Kidney (tissue), 14 donors: ENCODE results near the gene TANGO2. TPM values are rescaled to one million over a fixed set of nuclear protein-coding genes. Genes with fewer than 3 reads are reported as not detected.

Experiments used
- DNase-seq, 5 donors: peaks; one replicate each; pipeline ENCODE4 v3.0.0-alpha.2; 2013 to 2020
- FAIRE-seq: peaks from 2 replicates; lab custom pipeline; 2012; peaks lifted over from hg19 to GRCh38; lab: Jason Lieb, UNC
- H3K27ac ChIP-seq, 2 donors: one replicate each; pipeline ENCODE4 v1.7.0; 2013; ENCODE audit warnings: low read depth in 2 of 2, low read length in 2 of 2, inconsistent platforms in 1 of 2
- H3K27me3 ChIP-seq: one replicate; pipeline ENCODE4 v1.7.1; 2013; ENCODE audit warnings: low read length, inconsistent platforms; ENCODE audit not compliant: control insufficient read depth, insufficient read depth
- H3K36me3 ChIP-seq, 3 donors: one replicate each; pipeline versions ENCODE4 v1.7.0 to v1.7.1; 2013; ENCODE audit warnings: low read length in 3 of 3, control low read depth in 1 of 3, inconsistent platforms in 1 of 3; ENCODE audit not compliant: insufficient read depth in 3 of 3, control insufficient read depth in 2 of 3
- H3K4me1 ChIP-seq, 3 donors: one replicate each; pipeline versions ENCODE4 v1.7.0 to v1.7.1; 2013; ENCODE audit warnings: low read length in 3 of 3, inconsistent platforms in 1 of 3, low read depth in 1 of 3; ENCODE audit not compliant: control insufficient read depth in 2 of 3, insufficient read depth in 2 of 3
- H3K4me3 ChIP-seq, 3 donors: one replicate each; pipeline versions ENCODE4 v1.7.0 to v1.8.1; 2013; ENCODE audit warnings: low read length in 3 of 3, control low read depth in 1 of 3, inconsistent platforms in 1 of 3
- H3K9ac ChIP-seq, 3 donors: one replicate each; pipeline versions ENCODE4 v1.7.0 to v1.7.1; 2013; ENCODE audit warnings: low read length in 3 of 3, control low read depth in 1 of 3, inconsistent platforms in 1 of 3
- H3K9me3 ChIP-seq, 3 donors: one replicate each; pipeline versions ENCODE4 v1.7.0 to v1.7.1; 2013; ENCODE audit warnings: low read length in 3 of 3, control low read depth in 1 of 3, inconsistent platforms in 1 of 3; ENCODE audit not compliant: control insufficient read depth in 2 of 3, insufficient read depth in 1 of 3
- CTCF ChIP-seq: IDR thresholded peaks from 3 replicates; pipeline ENCODE4 v1.5.1; 2012; ENCODE audit warnings: mild to moderate bottlenecking, moderate library complexity, borderline replicate concordance; ENCODE audit not compliant: insufficient read depth; ENCODE audit errors: extremely low read depth
- intact Hi-C: fragments of 100-400 bp; cut with DNase I; formaldehyde crosslinking; loops from one replicate; pipeline ENCODE4 v1.11.1; 2022
- polyA plus RNA-seq: library from polyadenylated mRNA; stranded (reverse); fragments of 350-450 nt; fragmentation: Illumina TruSeq; extraction: RNeasy Lipid Tissue Mini Kit (QIAGEN cat#74804); gene quantifications from one replicate; pipeline ENCODE4 v1.2.3, GENCODE V29; 2014; ENCODE audit warnings: low read depth, low replicate concordance; ENCODE audit not compliant: insufficient read depth
- total RNA-seq: library from RNA; stranded (reverse); fragmentation: NEBNext Ultra II Directional; extraction: Animal tissue kit (Norgen Biotek cat#: 25700); gene quantifications from one replicate; pipeline ENCODE4 v1.2.1, GENCODE V29; 2021
- donor health status: control.
- donor health status: control.
- donor health status: control.
- donor health status: control.
- donor health status: control.
- donor health status: DM: yes; HTN: yes; CAD: no.
- donor health status: Normal renal cell carcinoma (clear cell type).

Gene TANGO2
- total and polyA plus RNA-seq, 2 donors from 2014 or later, result 27.7 to 37.3 TPM

DNA sequence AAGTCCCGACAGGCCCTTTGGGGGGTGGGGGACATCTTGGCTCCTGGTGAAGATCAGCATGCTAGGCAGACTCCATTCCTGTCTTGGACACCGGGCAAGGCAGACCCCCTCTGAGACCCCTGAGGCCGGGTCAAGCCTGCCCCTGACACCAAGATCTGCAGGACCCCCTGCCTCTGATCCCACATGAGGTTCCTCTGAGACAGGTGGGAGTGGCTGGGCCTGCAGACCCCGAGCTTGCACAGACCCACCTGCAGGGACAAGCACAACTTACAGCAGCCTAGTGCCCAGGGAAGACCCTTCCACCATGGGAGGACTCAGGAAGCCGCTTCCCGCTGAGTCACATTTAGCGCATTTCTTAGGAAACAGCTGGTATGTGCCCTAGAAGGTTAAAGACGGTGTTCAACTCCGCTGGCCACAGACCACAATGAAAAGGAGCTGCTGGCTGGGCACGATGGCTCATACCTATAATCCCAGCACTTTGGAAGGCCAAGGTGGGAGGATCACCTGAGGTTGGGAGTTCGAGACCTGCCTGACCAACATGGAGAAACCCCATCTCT lies 19.8 kb upstream of the TANGO2 start:
- no peak overlapping the region for H3K4me3 ChIP-seq
- intact Hi-C loops, result no loop called here
- DNase-seq (peak in 2 of 5 donors; percentile 11 to 56), FAIRE-seq (no peak)
- no peak overlapping the region for H3K9ac ChIP-seq
- H3K9me3 ChIP-seq, result peaks cover 0 to 3% (median 0%) of the 10 kb centered on the region in 3 donors
- TF ChIP-seq CTCF, result no peak
- no peaks in the 10 kb centered on the region for H3K27me3 ChIP-seq
- H3K27ac ChIP-seq, result peak overlapping the region in 1 of 2 donors; percentile 17
- H3K36me3 ChIP-seq, result no peaks in the 10 kb centered on the region
- H3K4me1 ChIP-seq, result peaks cover 0 to 25% (median 13%) of the 10 kb centered on the region in 3 donors

DNA sequence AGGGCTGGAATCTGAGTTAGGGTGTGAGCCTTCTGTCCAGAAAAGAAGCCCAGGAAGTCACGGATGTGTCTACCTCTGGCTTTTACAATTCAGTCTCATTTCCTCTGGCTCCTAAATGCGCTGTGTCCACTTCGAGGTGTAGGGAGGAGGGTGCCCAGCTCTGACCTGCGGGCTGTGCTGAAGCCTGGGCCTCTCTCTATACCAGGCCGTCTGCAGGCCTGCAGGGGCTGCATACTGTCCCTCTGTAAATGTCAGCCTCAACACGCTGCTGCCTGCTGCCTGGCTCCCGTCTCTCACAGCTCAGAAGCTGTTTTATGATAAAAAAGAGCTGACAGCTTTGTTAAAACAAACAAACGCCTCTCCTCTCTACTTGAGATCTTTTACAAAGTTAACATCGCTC lies 18.8 kb upstream of the TANGO2 start:
- H3K4me1 ChIP-seq, result peaks cover 0 to 20% (median 13%) of the 10 kb centered on the region in 3 donors
- no peak overlapping the region for H3K9ac ChIP-seq
- TF ChIP-seq CTCF, result no peak
- H3K9me3 ChIP-seq, result peaks cover 0 to 3% (median 0%) of the 10 kb centered on the region in 3 donors
- no peak overlapping the region for H3K4me3 ChIP-seq
- no peaks in the 10 kb centered on the region for H3K27me3 ChIP-seq
- intact Hi-C loops, result no loop called here
- H3K27ac ChIP-seq, result no peak overlapping the region
- no peaks in the 10 kb centered on the region for H3K36me3 ChIP-seq
- DNase-seq (peak in 1 of 5 donors; percentile 37), FAIRE-seq (no peak)

DNA sequence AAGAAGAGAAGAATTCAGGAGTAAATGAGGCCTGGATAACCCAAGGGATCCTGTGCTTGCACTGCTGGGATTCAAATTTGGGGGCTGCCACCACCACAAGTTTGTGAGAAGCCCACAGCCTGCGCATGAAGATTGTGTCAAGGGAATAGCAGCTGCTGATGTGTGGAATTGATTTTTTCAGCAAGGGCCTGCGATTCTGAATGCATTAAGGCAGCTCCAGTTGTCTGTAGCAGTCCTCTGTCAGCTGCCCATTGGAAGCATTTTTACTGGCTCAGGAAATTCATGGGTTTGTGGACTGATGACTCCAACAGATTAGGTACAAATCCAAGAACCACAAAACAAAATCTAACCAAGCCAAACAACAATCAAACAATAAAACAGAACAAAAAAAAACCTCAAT lies 18.3 kb upstream of the TANGO2 start:
- intact Hi-C loops, result no loop called here
- FAIRE-seq (no peak), DNase-seq (peak in 1 of 5 donors; percentile 1)
- peaks cover 0 to 3% (median 0%) of the 10 kb centered on the region in 3 donors for H3K9me3 ChIP-seq
- H3K27ac ChIP-seq, result no peak overlapping the region
- no peaks in the 10 kb centered on the region for H3K27me3 ChIP-seq
- H3K9ac ChIP-seq, result no peak overlapping the region
- no peak for TF ChIP-seq CTCF
- H3K4me3 ChIP-seq, result no peak overlapping the region
- H3K4me1 ChIP-seq, result peaks cover 0 to 18% (median 13%) of the 10 kb centered on the region in 3 donors
- no peaks in the 10 kb centered on the region for H3K36me3 ChIP-seq
